Activated naive CD8-positive, alpha-beta T cell treated with anti-CD3 and anti-CD28 coated beads, Interleukin-2, amount 10 ng/mL, durations not matched to agents 7 days and 5 days (primary cell): ENCODE measurements around the gene TWF1. TPM values are rescaled to one million over a fixed set of nuclear protein-coding genes. Genes with fewer than 3 reads are reported as not detected.
A peak's percentile ranks its signal among the peaks of the same experiment; 100 is the strongest.
"Not testable (repeated sequence)": the region's sequence is repeated elsewhere in the genome, so short reads cannot be mapped to it uniquely, and the experiment has no call there.

Source experiments
- ATAC-seq: fragments of 150-1000 bp; cut with Tn5 transposase; one replicate; pipeline ENCODE4 v1.10.0; 2021; ENCODE audit warnings: low read depth, moderate library complexity
- POLR2A ChIA-PET: fragments of 350-600 bp; sonication (Branson Sonifier 250); formaldehyde crosslinking; loops from one replicate; lab custom pipeline; 2021; ENCODE audit warnings: antibody characterized with exemption; lab: Charles Lee
- DNase-seq: peaks from one replicate; pipeline ENCODE4 v3.0.0; 2021
- H3K27ac Mint-ChIP-seq: one replicate; pipeline ENCODE4 v1.8.0; 2022; ENCODE audit warnings: mild to moderate bottlenecking, mixed read lengths
- H3K27me3 Mint-ChIP-seq: one replicate; pipeline ENCODE4 v1.8.0; 2022; ENCODE audit warnings: mild to moderate bottlenecking, moderate library complexity, mixed read lengths
- H3K36me3 Mint-ChIP-seq: one replicate; pipeline ENCODE4 v1.8.0; 2021; ENCODE audit warnings: mild to moderate bottlenecking, mixed read lengths
- H3K4me1 Mint-ChIP-seq: one replicate; pipeline ENCODE4 v1.8.0; 2021; ENCODE audit warnings: mixed read lengths
- H3K4me3 Mint-ChIP-seq: one replicate; pipeline ENCODE4 v1.8.0; 2022; ENCODE audit warnings: mild to moderate bottlenecking, moderate library complexity, mixed read lengths
- H3K9me3 Mint-ChIP-seq: one replicate; pipeline ENCODE4 v1.8.0; 2021; ENCODE audit warnings: mixed read lengths
- total RNA-seq, 2 experiments: library from RNA; stranded (reverse); gene quantifications; one replicate each; pipeline ENCODE4 v1.2.3, GENCODE V29; 2021

The TWF1 gene
- total RNA-seq, 2 experiments from 2014 or later, result 27.2 to 29.0 TPM

GRCh38 chr12:43786899-43787693, 19.0 kb downstream of the TWF1 start:
- ATAC-seq (no peak), DNase-seq (no peak)
- H3K27ac Mint-ChIP-seq, result no peak overlapping the region
- H3K9me3 Mint-ChIP-seq, result no peaks in the 10 kb centered on the region
- H3K27me3 Mint-ChIP-seq, result no peaks in the 10 kb centered on the region
- H3K4me1 Mint-ChIP-seq, result peaks cover 2% of the 10 kb centered on the region
- H3K36me3 Mint-ChIP-seq, result peaks cover 22% of the 10 kb centered on the region
- H3K4me3 Mint-ChIP-seq, result no peak overlapping the region
- POLR2A ChIA-PET, result interaction anchor here (1.2 kb wide), 1 partner anchor 19 kb away, joined by 3 read pairs; the partner anchor contains the start of gene TWF1

GRCh38 chr12:43776498-43776897, 29.6 kb downstream of the TWF1 start:
- Mint-ChIP-seq H3K27me3 (no peaks in the 10 kb centered on the region), H3K9me3 (no peaks in the 10 kb centered on the region), H3K36me3 (peaks cover 14% of the 10 kb centered on the region), H3K27ac (no peak overlapping the region), H3K4me1 (no peaks in the 10 kb centered on the region), H3K4me3 (no peak overlapping the region)
- DNase-seq (no peak), ATAC-seq (peak; percentile 54)
- POLR2A ChIA-PET, result interaction anchor here (1.1 to 1.3 kb wide), 2 partner anchors 29 to 106 kb away, joined by 3 to 4 read pairs; partner anchors contain the start of gene TWF1

- Mint-ChIP-seq H3K4me3 (no peak overlapping the region), H3K4me1 (peaks cover 22% of the 10 kb centered on the region), H3K27me3 (no peaks in the 10 kb centered on the region), H3K27ac (no peak overlapping the region), H3K9me3 (no peaks in the 10 kb centered on the region), H3K36me3 (peaks cover 38% of the 10 kb centered on the region)
- no peak for DNase-seq
- POLR2A ChIA-PET, result no interaction called here
- ATAC-seq, result no peak
Measured at GRCh38 chr12:43766291-43766690, 39.8 kb downstream of the TWF1 start.

GRCh38 chr12:43764528-43764927, 41.6 kb downstream of the TWF1 start:
- POLR2A ChIA-PET, result no interaction called here
- DNase-seq (no peak), ATAC-seq (no peak)
- H3K4me3 Mint-ChIP-seq, result no peak overlapping the region
- H3K36me3 Mint-ChIP-seq, result peaks cover 33% of the 10 kb centered on the region
- no peak overlapping the region for H3K27ac Mint-ChIP-seq
- no peaks in the 10 kb centered on the region for H3K27me3 Mint-ChIP-seq
- H3K4me1 Mint-ChIP-seq, result peaks cover 31% of the 10 kb centered on the region
- no peaks in the 10 kb centered on the region for H3K9me3 Mint-ChIP-seq

- ATAC-seq (no peak), DNase-seq (no peak)
- H3K27ac Mint-ChIP-seq, result no peak overlapping the region
- H3K36me3 Mint-ChIP-seq, result peaks cover 32% of the 10 kb centered on the region
- peaks cover 31% of the 10 kb centered on the region for H3K4me1 Mint-ChIP-seq
- no peaks in the 10 kb centered on the region for H3K27me3 Mint-ChIP-seq
- H3K9me3 Mint-ChIP-seq, result no peaks in the 10 kb centered on the region
- POLR2A ChIA-PET, result interaction anchor here (0.7 kb wide), 1 partner anchor 221 kb away, joined by 4 read pairs; no protein-coding TSS in a partner anchor
- no peak overlapping the region for H3K4me3 Mint-ChIP-seq
Measured at GRCh38 chr12:43763769-43764168, 42.3 kb downstream of the TWF1 start.

- H3K36me3 Mint-ChIP-seq, result peaks cover 27% of the 10 kb centered on the region
- ATAC-seq, result no peak
- H3K27ac Mint-ChIP-seq, result no peak overlapping the region
- POLR2A ChIA-PET, result interaction anchor here (1.0 kb wide), 1 partner anchor 43 kb away, joined by 4 read pairs; the partner anchor contains the start of gene TWF1
- peaks cover 37% of the 10 kb centered on the region for H3K4me1 Mint-ChIP-seq
- H3K4me3 Mint-ChIP-seq, result peak overlapping the region; percentile 47
- no peaks in the 10 kb centered on the region for H3K27me3 Mint-ChIP-seq
- H3K9me3 Mint-ChIP-seq, result no peaks in the 10 kb centered on the region
- no peak for DNase-seq
Measured at GRCh38 chr12:43762596-43762995, 43.5 kb downstream of the TWF1 start.

GRCh38 chr12:43761500-43761899, 44.6 kb downstream of the TWF1 start:
- ATAC-seq (no peak), DNase-seq (no peak)
- Mint-ChIP-seq H3K27me3 (no peaks in the 10 kb centered on the region), H3K4me3 (peak overlapping the region; percentile 61), H3K9me3 (no peaks in the 10 kb centered on the region), H3K27ac (peak overlapping the region; percentile 53), H3K36me3 (peaks cover 31% of the 10 kb centered on the region), H3K4me1 (peaks cover 42% of the 10 kb centered on the region)
- POLR2A ChIA-PET, result interaction anchor here (1.0 kb wide), 1 partner anchor 44 kb away, joined by 4 read pairs; the partner anchor contains the start of gene TWF1

- DNase-seq (no peak), ATAC-seq (no peak)
- H3K27me3 Mint-ChIP-seq, result no peaks in the 10 kb centered on the region
- H3K4me3 Mint-ChIP-seq, result peak overlapping the region; percentile 98
- peaks cover 42% of the 10 kb centered on the region for H3K36me3 Mint-ChIP-seq
- peaks cover 48% of the 10 kb centered on the region for H3K4me1 Mint-ChIP-seq
- POLR2A ChIA-PET, result interaction anchor here (0.7 to 2.9 kb wide), 2 partner anchors 46 to 1435 kb away, joined by 5 to 51 read pairs; partner anchors contain the start of gene TWF1
- peak overlapping the region; percentile 99 for H3K27ac Mint-ChIP-seq
- no peaks in the 10 kb centered on the region for H3K9me3 Mint-ChIP-seq
Measured at GRCh38 chr12:43760396-43760795, 45.7 kb downstream of the TWF1 start.

- POLR2A ChIA-PET, result interaction anchor here (0.7 to 2.9 kb wide), 6 partner anchors 12 to 58 kb away, joined by 3 to 51 read pairs (median 4); partner anchors contain the start of gene TWF1
- Mint-ChIP-seq H3K4me1 (peaks cover 53% of the 10 kb centered on the region), H3K9me3 (peaks cover 5% of the 10 kb centered on the region), H3K36me3 (peaks cover 48% of the 10 kb centered on the region), H3K27ac (peak within 1 kb of the TSS; percentile 99), H3K27me3 (no peaks in the 10 kb centered on the region), H3K4me3 (peak within 1 kb of the TSS; percentile 98)
- ATAC-seq (peak; percentile 94), DNase-seq (peak; percentile 87)
Measured at GRCh38 chr12:43758728-43759563, 47.2 kb downstream of the TWF1 start, which contains the start of the genes IRAK4 and PUS7L. IRAK4 (plus strand) TSS chr12:43758951; CDS start chr12:43768112, 9,161 bp downstream. PUS7L (minus strand) TSS chr12:43758790; CDS start chr12:43755245, 3,545 bp downstream.

GRCh38 chr12:43758247-43758727, 47.8 kb downstream of the TWF1 start:
- Mint-ChIP-seq H3K9me3 (peaks cover 5% of the 10 kb centered on the region), H3K4me3 (peak overlapping the region; percentile 98), H3K36me3 (peaks cover 47% of the 10 kb centered on the region), H3K4me1 (peaks cover 54% of the 10 kb centered on the region), H3K27me3 (no peaks in the 10 kb centered on the region), H3K27ac (peak overlapping the region; percentile 99)
- DNase-seq (no peak), ATAC-seq (peak; percentile 3)
- POLR2A ChIA-PET, result interaction anchor here (1.1 to 2.9 kb wide), 4 partner anchors 41 to 59 kb away, joined by 3 to 51 read pairs (median 3); partner anchors contain the start of gene TWF1

GRCh38 chr12:43754015-43754414, 52.1 kb downstream of the TWF1 start:
- POLR2A ChIA-PET, result no interaction called here
- Mint-ChIP-seq H3K27ac (no peak overlapping the region), H3K36me3 (peaks cover 56% of the 10 kb centered on the region), H3K4me1 (peaks cover 33% of the 10 kb centered on the region), H3K4me3 (no peak overlapping the region), H3K9me3 (peaks cover 9% of the 10 kb centered on the region), H3K27me3 (no peaks in the 10 kb centered on the region)
- ATAC-seq (no peak), DNase-seq (no peak)

GRCh38 chr12:43751360-43751759, 54.8 kb downstream of the TWF1 start:
- H3K9me3 Mint-ChIP-seq, DNase-seq, POLR2A ChIA-PET, H3K4me3 Mint-ChIP-seq, H3K27ac Mint-ChIP-seq, ATAC-seq, H3K27me3 Mint-ChIP-seq: not testable (repeated sequence)
- Mint-ChIP-seq H3K4me1 (peaks cover 19% of the 10 kb centered on the region), H3K36me3 (peaks cover 53% of the 10 kb centered on the region)

- DNase-seq (no peak), ATAC-seq (no peak)
- POLR2A ChIA-PET, result no interaction called here
- H3K4me3 Mint-ChIP-seq, result no peak overlapping the region
- peaks cover 50% of the 10 kb centered on the region for H3K36me3 Mint-ChIP-seq
- H3K27ac Mint-ChIP-seq, result no peak overlapping the region
- peaks cover 16% of the 10 kb centered on the region for H3K4me1 Mint-ChIP-seq
- H3K27me3 Mint-ChIP-seq, result no peaks in the 10 kb centered on the region
- H3K9me3 Mint-ChIP-seq, result peaks cover 9% of the 10 kb centered on the region
Measured at GRCh38 chr12:43750814-43751213, 55.3 kb downstream of the TWF1 start.
